Activated naive CD8-positive, alpha-beta T cell (primary cell): Measurements from ENCODE around the gene A2M.

Experiments
- H3K27ac Mint-ChIP-seq: one replicate; pipeline ENCODE4 v1.8.0; 2021; ENCODE audit warnings: mixed read lengths
- H3K27me3 Mint-ChIP-seq: one replicate; pipeline ENCODE4 v1.8.0; 2021; ENCODE audit warnings: mixed read lengths
- H3K36me3 Mint-ChIP-seq: one replicate; pipeline ENCODE4 v1.8.0; 2021; ENCODE audit warnings: mixed read lengths
- H3K4me1 Mint-ChIP-seq: one replicate; pipeline ENCODE4 v1.8.0; 2021; ENCODE audit warnings: low read depth, mixed read lengths
- H3K4me3 Mint-ChIP-seq: one replicate; pipeline ENCODE4 v1.8.0; 2021; ENCODE audit warnings: mild to moderate bottlenecking, mixed read lengths
- H3K9me3 Mint-ChIP-seq: one replicate; pipeline ENCODE4 v1.8.0; 2021; ENCODE audit warnings: low read depth, mixed read lengths

The A2M gene

DNA sequence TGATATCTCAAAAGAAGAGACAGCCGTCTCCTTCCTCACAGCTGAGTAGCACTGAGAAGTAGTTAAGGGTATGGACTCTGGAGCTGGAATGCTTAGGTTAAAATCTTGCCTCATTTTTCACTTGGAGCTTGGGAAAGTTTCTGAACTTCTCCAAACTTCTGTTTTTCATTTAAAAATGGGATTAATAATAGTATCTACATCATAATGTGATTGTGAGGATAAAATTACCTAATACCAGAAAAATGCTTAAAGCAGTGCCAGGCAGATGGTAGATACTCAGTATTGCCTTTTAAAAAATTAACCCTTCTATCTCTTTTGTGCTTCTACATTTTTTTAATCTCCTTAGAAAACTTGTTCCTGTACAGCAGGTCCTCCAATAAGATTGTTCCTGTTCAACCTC lies 63.1 kb downstream of the A2M start:
- Mint-ChIP-seq H3K4me3 (no peak overlapping the region), H3K9me3 (no peaks in the 10 kb centered on the region), H3K27ac (no peak overlapping the region), H3K27me3 (no peaks in the 10 kb centered on the region), H3K36me3 (no peaks in the 10 kb centered on the region), H3K4me1 (peaks cover 1% of the 10 kb centered on the region)

DNA sequence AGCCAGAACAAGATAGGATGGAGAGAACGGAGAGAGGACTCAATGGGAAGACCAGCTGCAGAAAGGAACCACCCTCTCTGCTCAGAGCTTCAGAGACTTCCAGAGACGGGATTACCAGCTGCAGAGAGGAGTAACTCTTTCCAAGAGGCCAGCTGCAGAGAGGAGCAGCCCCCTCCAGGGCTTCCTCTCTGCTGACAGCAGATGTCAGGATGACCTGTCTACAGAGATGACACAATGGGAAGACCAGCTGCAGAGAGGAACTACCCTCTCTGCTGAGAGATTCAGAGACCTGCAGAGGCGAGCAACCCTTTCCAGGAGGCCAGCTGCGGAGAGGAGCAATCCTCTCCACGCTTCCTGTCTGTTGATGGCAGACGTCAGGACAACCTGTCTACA lies 64.6 kb downstream of the A2M start:
- Mint-ChIP-seq H3K36me3 (no peaks in the 10 kb centered on the region), H3K27ac (no peak overlapping the region)

DNA sequence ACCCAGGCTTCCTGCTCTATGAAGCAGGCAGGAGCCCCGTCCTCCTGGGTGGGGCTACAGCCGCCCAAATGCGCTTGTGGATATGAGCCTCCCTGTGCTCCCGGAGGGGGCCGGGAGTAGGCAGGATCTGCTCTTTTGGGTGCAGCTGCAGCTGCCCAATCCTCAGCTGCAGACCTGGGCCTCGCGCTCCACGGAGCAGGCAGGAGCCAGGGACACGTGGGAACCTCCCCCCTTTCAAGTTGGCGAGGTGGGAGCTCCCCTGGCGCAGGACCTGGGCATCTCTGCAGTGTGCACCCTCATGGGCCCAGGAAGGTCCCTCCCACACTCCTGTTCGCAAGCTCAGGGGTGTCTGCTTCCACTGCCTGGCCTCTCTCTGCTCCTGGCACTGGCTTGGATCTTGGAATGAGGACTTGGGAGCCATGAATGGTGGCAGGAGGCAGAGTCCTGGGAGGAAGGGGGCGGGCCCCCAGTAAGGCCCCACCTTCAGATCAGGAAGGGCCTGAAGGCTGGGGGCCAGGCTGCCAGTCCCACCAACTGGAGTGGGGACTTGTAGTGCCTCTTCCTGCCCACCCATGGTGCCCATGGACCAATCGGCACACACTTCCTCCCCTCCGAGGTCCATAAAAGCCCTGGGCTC lies 65.1 kb downstream of the A2M start:
- Mint-ChIP-seq H3K4me1 (peaks cover 11% of the 10 kb centered on the region), H3K27ac (no peak overlapping the region), H3K27me3 (no peaks in the 10 kb centered on the region), H3K9me3 (peaks cover 5% of the 10 kb centered on the region), H3K36me3 (no peaks in the 10 kb centered on the region), H3K4me3 (no peak overlapping the region)

More for the DNA sequence above, 64.6 kb downstream of the A2M start:
- Mint-ChIP-seq H3K4me3 (no peak overlapping the region), H3K9me3 (peaks cover 2% of the 10 kb centered on the region), H3K27me3 (no peaks in the 10 kb centered on the region), H3K4me1 (peaks cover 9% of the 10 kb centered on the region)

DNA sequence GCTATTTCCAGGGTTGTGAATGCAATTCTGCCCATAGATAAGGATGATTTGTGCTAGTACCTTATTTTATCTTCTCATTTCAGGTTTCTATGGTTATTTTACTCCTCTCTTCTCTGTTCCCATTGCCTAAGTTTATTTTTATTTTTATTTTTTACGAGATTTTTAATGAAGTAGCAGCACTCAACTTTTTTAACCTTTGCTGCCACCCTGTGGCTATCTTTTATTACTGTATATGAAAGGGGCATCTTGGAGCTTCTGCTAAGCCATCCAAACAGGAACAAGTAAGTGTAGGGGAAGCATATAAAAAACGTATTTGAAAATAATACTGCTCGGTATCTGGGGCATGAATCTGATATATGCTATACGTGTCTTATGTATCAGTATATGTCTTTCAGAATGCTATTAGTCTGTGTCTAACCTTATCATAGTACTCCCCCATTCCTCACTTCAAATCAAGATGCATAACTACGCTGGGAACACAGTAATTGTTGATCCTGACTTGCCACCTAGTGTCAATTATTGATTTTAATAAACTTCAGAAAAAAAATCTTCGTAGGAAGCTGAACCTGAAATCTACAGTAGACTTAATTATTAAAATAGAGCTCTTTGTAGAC lies 66.1 kb downstream of the A2M start:
- Mint-ChIP-seq H3K27me3 (no peaks in the 10 kb centered on the region), H3K4me1 (peaks cover 11% of the 10 kb centered on the region), H3K36me3 (no peaks in the 10 kb centered on the region), H3K27ac (peak overlapping the region; percentile 18), H3K4me3 (no peak overlapping the region), H3K9me3 (peaks cover 5% of the 10 kb centered on the region)

DNA sequence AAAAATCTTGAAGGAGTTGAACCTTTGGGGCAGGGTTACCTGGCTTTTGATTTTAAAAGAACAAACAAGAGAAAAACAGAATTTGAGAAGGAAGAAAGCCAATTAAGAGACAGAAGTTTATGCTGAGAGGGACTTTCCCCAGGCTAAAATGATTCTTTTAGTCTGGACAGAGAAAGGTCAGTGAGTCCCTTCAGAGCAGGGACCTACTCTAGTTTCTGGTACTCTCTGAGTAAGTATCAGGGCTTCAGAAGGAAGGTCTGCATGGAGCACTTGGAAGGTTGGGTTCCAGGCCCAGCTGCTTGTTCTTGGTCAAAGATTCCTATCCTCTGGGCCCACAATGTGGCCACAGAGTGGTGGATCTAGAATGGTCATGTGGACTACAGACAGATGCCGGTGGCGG lies 66.8 kb downstream of the A2M start:
- Mint-ChIP-seq H3K27me3 (no peaks in the 10 kb centered on the region), H3K4me3 (no peak overlapping the region), H3K4me1 (peaks cover 11% of the 10 kb centered on the region), H3K27ac (no peak overlapping the region), H3K36me3 (no peaks in the 10 kb centered on the region), H3K9me3 (peaks cover 5% of the 10 kb centered on the region)

DNA sequence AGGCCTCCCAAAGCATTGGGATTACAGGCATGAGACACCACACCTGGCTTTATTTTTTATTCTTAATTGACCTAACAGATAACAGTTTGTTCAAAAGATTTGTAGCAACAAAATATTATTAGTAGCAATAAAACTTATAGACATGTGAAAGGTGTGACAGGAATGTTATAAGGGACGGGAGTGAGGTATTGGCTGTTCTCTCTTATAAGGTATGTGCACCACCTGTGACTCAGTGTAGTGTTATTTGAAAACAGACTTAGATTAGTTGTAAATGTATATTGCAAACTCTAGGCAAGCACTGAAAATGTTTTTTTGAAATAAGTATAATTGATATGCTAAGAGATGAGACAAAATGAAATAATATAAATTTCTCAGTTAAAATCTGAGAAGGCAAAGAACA lies 68.6 kb downstream of the A2M start:
- peaks cover 11% of the 10 kb centered on the region for H3K4me1 Mint-ChIP-seq

DNA sequence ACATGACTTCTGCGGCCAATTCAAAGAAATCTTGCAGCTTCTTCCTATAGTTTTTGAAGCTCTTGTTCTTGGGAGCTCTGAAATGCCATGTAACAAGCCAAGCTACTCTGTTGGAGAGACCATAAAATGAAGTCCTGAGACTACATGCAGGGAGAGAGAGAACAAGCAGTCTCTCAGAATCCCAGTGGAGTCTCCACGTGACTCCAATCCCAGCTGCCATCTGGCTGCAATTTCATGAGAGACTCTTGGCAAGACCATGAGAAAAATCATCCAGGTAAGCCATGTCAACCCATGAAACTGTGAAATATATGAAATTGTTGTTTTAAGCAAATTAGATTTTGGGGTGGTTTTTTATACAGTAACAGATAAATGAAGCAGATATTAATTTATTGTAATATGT lies 72.0 kb downstream of the A2M start:
- H3K4me1 Mint-ChIP-seq, result peaks cover 31% of the 10 kb centered on the region
- H3K9me3 Mint-ChIP-seq, result peaks cover 5% of the 10 kb centered on the region
- no peak overlapping the region for H3K27ac Mint-ChIP-seq
- peaks cover 3% of the 10 kb centered on the region for H3K36me3 Mint-ChIP-seq
- H3K4me3 Mint-ChIP-seq, result no peak overlapping the region
- H3K27me3 Mint-ChIP-seq, result no peaks in the 10 kb centered on the region

More for the DNA sequence above, 68.6 kb downstream of the A2M start:
- Mint-ChIP-seq H3K4me3 (no peak overlapping the region), H3K36me3 (peaks cover 3% of the 10 kb centered on the region), H3K9me3 (peaks cover 5% of the 10 kb centered on the region), H3K27me3 (no peaks in the 10 kb centered on the region), H3K27ac (no peak overlapping the region)

DNA sequence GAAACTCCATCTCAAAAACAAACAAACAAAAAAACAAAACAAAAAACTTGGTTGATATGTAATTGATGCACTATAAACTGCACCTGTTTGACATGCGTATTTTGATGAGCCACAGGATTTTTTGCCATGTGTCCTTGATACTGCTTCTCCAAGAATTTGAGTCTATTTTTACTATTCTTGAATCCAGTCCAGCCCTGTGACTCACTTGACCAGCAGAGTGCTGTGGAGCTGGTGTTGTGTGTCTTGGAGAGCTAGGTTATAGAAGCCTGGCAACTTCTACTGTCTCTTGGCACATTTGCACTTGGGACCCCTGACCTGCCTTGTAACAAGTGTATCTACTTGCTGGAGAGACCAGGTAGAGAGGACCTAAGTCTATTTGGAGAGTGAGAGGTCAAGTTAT lies 74.4 kb downstream of the A2M start:
- Mint-ChIP-seq H3K4me1 (peaks cover 41% of the 10 kb centered on the region), H3K9me3 (peaks cover 5% of the 10 kb centered on the region), H3K27ac (peak overlapping the region; percentile 16)

DNA sequence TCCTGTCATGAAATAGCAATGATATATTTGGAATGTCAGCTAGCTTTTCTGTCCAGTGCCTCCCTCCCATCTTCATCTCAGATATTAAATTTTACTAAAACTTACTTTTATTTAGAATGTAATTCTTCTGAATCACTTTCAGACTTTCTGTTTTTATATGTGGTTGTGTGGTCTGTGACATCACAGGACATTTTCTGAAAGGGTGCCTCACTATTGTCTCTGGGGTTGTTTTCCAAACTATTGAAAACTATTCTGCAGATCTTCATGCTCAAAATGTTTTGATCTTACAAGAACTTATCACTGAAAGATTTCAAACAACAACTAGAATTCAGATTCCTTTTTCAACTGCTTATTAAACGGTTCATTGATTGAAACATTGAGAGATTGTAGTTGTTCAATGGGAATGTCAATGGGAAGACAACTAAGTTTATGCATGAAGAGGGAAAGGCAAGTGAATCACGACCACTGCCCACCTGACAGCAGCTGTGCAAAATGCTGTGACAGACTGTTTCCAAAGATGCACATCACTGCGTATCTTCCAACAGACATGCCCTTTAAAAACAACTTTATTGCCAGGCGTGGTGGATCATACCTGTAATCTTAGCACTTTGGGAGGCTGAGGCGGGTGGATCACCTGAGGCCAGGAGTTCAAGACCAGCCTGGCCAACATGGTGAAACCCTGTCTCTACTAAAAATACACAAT lies 75.1 kb downstream of the A2M start:
- Mint-ChIP-seq H3K4me1 (peaks cover 42% of the 10 kb centered on the region), H3K4me3 (no peak overlapping the region), H3K9me3 (no peaks in the 10 kb centered on the region), H3K27me3 (no peaks in the 10 kb centered on the region), H3K27ac (peak overlapping the region; percentile 64), H3K36me3 (peaks cover 3% of the 10 kb centered on the region)

More for the DNA sequence above, 74.4 kb downstream of the A2M start:
- Mint-ChIP-seq H3K27me3 (no peaks in the 10 kb centered on the region), H3K36me3 (peaks cover 3% of the 10 kb centered on the region), H3K4me3 (no peak overlapping the region)

DNA sequence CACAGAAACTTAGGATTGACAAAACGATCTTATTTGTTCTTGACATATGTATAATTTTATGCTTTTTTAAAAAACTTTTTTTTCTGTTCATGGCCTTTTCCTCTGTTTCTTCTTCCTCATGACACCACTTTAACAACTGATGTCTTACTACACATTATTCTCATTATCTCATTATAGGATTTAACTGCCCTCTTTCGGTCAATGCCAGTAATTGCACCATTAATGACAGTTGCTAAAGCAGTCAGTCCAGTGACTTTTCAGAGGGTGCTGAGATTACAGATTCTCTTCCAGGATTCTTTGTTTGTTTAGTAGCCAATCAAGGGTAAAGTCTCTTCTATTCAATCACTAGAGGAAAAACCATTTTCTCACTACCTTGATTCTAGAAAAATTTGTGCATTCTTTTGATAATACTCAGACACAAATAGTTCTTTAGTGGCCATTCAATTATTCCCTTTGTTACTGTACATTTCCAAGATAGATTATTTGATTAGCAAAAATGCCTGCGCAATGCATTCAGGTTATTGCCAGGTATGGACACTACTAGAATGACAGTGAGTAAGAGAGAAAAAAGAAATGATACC lies 76.2 kb downstream of the A2M start:
- Mint-ChIP-seq H3K27me3 (no peaks in the 10 kb centered on the region), H3K4me1 (peaks cover 44% of the 10 kb centered on the region), H3K9me3 (no peaks in the 10 kb centered on the region), H3K36me3 (peaks cover 6% of the 10 kb centered on the region), H3K27ac (peak overlapping the region; percentile 64), H3K4me3 (no peak overlapping the region)

DNA sequence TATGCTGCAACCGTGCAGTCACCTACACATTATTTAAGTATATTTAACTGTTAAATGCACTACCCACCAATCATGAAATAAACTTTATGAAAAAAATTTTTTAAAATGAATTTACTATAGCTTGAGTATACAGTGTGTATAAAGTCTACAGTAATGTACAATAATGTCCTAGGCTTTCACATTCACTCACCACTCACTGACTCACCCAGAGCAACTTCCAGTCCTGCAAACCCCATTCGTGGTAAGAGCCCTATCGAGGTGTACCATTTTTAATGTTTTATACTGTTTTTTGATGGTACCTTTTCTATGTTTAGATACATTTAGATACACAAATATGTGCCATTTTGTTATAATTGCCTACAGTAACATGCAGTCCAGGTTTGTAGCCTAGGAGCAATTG lies 78.3 kb downstream of the A2M start:
- H3K27ac Mint-ChIP-seq, result no peak overlapping the region
- no peaks in the 10 kb centered on the region for H3K9me3 Mint-ChIP-seq
- H3K4me1 Mint-ChIP-seq, result peaks cover 59% of the 10 kb centered on the region
- peaks cover 7% of the 10 kb centered on the region for H3K36me3 Mint-ChIP-seq
- H3K27me3 Mint-ChIP-seq, result no peaks in the 10 kb centered on the region
- H3K4me3 Mint-ChIP-seq, result no peak overlapping the region

DNA sequence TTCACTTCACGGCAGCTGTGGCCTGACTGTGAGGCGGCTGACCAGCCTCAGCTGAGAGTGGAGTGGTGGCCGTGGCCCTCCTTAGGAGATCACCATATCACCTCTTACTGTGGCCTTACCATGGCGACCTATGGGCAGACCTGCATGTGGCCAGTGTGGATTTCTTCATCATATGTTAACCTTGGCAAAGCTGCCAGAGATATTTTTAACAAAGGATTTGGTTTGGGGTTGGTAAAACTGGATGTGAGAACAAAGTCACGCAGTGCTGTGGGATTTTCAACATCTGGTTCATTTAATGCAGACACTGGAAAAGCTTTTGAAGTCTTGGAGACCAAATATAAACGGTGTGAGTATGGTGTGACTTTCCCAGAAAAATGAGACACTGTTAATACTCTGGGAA lies 79.5 kb downstream of the A2M start:
- H3K36me3 Mint-ChIP-seq, result peaks cover 9% of the 10 kb centered on the region
- H3K27ac Mint-ChIP-seq, result no peak overlapping the region
- no peak overlapping the region for H3K4me3 Mint-ChIP-seq
- no peaks in the 10 kb centered on the region for H3K9me3 Mint-ChIP-seq
- H3K4me1 Mint-ChIP-seq, result peaks cover 68% of the 10 kb centered on the region
- H3K27me3 Mint-ChIP-seq, result no peaks in the 10 kb centered on the region

DNA sequence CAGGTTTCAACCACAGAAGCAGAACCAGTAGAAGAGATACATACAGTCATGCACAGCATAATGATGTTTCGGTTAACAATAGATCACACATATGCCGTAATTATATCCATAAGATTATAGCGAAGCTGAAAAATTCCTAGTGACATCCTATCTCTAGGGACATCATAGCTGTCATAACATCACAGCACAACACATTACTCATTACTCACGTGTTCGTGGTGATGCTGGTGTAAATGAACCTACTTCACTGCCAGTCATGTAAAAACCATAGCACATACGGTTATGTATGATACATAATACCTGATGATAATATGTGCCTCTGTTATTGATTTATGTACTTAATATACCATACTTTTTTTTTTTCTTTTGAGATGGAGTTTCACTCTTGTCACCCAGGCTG lies 81.6 kb downstream of the A2M start:
- peaks cover 62% of the 10 kb centered on the region for H3K4me1 Mint-ChIP-seq
- no peak overlapping the region for H3K4me3 Mint-ChIP-seq
- no peaks in the 10 kb centered on the region for H3K27me3 Mint-ChIP-seq
- H3K27ac Mint-ChIP-seq, result no peak overlapping the region
- peaks cover 11% of the 10 kb centered on the region for H3K36me3 Mint-ChIP-seq
- H3K9me3 Mint-ChIP-seq, result no peaks in the 10 kb centered on the region

DNA sequence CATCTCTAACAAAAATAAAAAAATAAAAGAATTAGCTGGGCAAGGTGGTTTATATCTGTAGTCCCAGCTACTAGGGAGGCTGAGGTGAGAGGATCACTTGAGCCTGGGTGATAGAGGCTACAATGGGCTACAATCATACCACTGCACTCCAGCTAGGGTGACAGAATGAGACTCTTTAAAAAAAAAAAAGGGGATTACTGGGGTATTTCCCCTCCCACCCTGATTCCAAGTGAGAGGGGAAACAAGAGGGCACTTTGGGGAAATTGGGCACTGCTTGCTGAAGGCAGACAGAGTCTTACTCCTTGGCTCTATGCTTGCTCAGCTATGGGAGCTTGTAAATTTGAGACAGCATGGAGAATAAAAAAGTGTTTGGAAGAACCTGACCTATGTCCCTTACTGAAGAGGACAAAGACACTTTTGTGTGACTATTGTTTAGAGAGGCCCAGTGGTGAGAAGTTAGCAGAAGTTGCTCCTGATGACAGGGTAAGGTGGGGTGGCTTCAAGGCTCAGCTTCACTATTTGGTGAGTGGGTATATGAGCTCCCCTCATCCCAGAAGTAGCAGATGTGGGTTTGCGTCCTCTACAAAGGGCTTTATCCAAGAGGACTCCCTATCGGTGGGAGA lies 82.3 kb downstream of the A2M start:
- Mint-ChIP-seq H3K4me1 (peaks cover 63% of the 10 kb centered on the region), H3K36me3 (peaks cover 11% of the 10 kb centered on the region), H3K9me3 (no peaks in the 10 kb centered on the region), H3K27ac (peak overlapping the region; percentile 43), H3K27me3 (no peaks in the 10 kb centered on the region), H3K4me3 (no peak overlapping the region)
